PFSK-1 (cell line): ENCODE measurements around the gene LIMA1.

ENCODE experiments used
- FOXP2 ChIP-seq: optimal IDR thresholded peaks from 2 replicates; pipeline ENCODE3; 2011; ENCODE audit warnings: borderline replicate concordance, control low read depth, inconsistent platforms; ENCODE audit not compliant: insufficient read depth; ENCODE audit errors: extremely low read length, extremely low read depth
- POLR2AphosphoS5 ChIP-seq: IDR thresholded peaks from 2 replicates; pipeline ENCODE4 v1.6.1; 2012; ENCODE audit warnings: low read depth, mild to moderate bottlenecking, control low read depth, low read length, moderate library complexity
- SIN3A ChIP-seq: IDR thresholded peaks from 2 replicates; pipeline ENCODE4 v1.6.1; 2012; ENCODE audit warnings: mild to moderate bottlenecking, low read length, moderate library complexity, borderline replicate concordance; ENCODE audit not compliant: insufficient read depth
- TAF1 ChIP-seq: IDR thresholded peaks from 2 replicates; pipeline ENCODE4 v1.6.1; 2012; ENCODE audit warnings: low read length, control low read depth, borderline replicate concordance; ENCODE audit not compliant: insufficient read depth
- TF ChIP-seq, protein P1 (sequence below), 2 experiments: IDR thresholded peaks; 2 replicates each; pipeline versions ENCODE4 v1.6.1 to v1.8.0; 2011 to 2012; ENCODE audit warnings: low read depth in 2 of 2, low read length in 2 of 2, control low read depth in 1 of 2, inconsistent platforms in 1 of 2, mild to moderate bottlenecking in 1 of 2, moderate library complexity in 1 of 2; ENCODE audit not compliant: insufficient read depth in 1 of 2

LIMA1 gene

DNA sequence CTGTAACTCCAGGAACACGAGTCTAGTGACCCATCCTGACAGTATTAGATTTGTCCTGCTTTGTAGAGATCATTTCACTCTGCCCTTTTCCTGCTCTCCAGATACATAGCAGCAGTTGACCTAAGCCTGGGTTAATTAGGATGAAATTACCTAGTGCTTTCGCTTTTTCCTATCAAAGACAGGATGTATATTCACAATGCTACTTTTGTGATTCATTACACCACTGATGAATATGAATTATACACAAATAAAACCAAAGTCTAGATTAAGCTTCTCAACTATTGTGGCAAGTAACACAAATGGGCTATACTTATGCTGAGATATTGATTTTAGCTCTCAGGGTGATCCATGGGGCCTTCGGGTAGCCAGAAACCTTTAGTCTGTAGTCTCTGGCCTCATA is 134.0 kb downstream of the LIMA1 start:
- no peak for TF ChIP-seq FOXP2
- TF ChIP-seq, protein P1, sequence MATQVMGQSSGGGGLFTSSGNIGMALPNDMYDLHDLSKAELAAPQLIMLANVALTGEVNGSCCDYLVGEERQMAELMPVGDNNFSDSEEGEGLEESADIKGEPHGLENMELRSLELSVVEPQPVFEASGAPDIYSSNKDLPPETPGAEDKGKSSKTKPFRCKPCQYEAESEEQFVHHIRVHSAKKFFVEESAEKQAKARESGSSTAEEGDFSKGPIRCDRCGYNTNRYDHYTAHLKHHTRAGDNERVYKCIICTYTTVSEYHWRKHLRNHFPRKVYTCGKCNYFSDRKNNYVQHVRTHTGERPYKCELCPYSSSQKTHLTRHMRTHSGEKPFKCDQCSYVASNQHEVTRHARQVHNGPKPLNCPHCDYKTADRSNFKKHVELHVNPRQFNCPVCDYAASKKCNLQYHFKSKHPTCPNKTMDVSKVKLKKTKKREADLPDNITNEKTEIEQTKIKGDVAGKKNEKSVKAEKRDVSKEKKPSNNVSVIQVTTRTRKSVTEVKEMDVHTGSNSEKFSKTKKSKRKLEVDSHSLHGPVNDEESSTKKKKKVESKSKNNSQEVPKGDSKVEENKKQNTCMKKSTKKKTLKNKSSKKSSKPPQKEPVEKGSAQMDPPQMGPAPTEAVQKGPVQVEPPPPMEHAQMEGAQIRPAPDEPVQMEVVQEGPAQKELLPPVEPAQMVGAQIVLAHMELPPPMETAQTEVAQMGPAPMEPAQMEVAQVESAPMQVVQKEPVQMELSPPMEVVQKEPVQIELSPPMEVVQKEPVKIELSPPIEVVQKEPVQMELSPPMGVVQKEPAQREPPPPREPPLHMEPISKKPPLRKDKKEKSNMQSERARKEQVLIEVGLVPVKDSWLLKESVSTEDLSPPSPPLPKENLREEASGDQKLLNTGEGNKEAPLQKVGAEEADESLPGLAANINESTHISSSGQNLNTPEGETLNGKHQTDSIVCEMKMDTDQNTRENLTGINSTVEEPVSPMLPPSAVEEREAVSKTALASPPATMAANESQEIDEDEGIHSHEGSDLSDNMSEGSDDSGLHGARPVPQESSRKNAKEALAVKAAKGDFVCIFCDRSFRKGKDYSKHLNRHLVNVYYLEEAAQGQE (IDR thresholded peaks at IDR 0.05; ENCODE audit: insufficient read depth in 1 of 2, low read depth in 2 of 2, low read length in 2 of 2) = no peak
- no peak for TF ChIP-seq SIN3A
- TF ChIP-seq POLR2AphosphoS5 = no peak
- no peak for TF ChIP-seq TAF1

DNA sequence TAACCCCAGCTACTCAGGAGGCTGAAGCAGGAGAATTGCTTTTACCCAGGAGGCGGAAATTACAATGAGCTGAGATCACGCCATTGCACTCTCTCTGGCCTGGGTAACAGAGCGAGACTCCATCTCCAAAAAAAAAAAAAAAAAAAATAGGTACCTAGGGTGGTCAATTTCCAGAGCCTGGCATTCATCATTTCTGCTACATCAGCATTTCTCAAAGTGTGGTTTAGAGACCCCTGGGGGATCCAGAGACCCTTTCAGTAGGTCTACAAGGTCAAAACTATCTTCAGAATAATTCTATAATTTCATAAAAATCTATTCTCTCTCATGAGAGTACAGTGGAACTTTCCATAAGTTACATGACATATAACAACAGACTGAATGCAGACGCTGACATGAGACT is 136.0 kb downstream of the LIMA1 start:
- TF ChIP-seq POLR2AphosphoS5 (no peak), TAF1 (no peak), FOXP2 (no peak), SIN3A (no peak)
- TF ChIP-seq, protein P1 (IDR thresholded peaks at IDR 0.05; ENCODE audit: insufficient read depth in 1 of 2, low read depth in 2 of 2, low read length in 2 of 2) = no peak

DNA sequence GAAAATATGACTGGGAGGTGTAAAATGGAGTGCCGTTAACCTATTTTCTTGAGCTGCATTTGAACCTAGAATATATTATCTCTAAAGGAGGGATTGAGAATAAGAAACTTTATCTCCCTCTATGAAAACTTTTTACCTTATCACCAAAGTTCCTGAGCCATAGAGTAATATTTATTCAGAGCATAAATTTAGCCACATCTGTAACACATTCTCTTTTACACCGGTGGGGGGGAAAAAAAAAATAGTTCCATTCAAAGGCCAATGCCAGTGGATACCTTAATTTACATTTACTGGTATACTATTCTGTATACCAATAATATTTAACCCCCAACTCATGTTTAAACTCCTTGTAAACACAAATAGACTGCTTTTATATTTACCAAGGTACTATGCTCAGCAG is 137.9 kb downstream of the LIMA1 start:
- TF ChIP-seq TAF1 (no peak), FOXP2 (no peak), SIN3A (no peak), POLR2AphosphoS5 (no peak)
- TF ChIP-seq, protein P1 (IDR thresholded peaks at IDR 0.05; ENCODE audit: insufficient read depth in 1 of 2, low read depth in 2 of 2, low read length in 2 of 2) = no peak

DNA sequence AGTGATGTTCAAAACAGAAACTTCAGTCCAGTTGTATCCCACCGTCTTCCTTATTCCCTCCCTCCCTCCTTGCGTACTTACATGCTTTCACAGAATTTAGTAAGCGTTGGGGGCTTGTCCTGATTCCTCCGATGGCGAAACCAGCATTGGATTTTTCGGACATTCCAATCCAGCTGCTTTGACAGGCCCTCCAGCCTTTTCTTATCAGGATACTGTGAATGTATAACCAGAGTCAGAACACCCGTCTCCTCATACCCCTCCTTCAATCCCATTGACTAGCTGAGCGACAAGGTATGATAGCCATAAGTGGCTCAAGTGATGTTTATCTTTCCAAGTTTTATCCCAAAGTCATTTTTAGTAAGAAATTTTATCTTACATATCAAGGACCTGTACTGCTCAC is 140.3 kb downstream of the LIMA1 start:
- no peak for TF ChIP-seq POLR2AphosphoS5
- TF ChIP-seq, protein P1 (IDR thresholded peaks at IDR 0.05; ENCODE audit: insufficient read depth in 1 of 2, low read depth in 2 of 2, low read length in 2 of 2) = no peak
- TF ChIP-seq TAF1 = no peak
- no peak for TF ChIP-seq FOXP2
- no peak for TF ChIP-seq SIN3A
